WTC11 (cell line): ENCODE results near the gene RETREG2. TPM values are rescaled to one million over a fixed set of nuclear protein-coding genes. Genes with fewer than 3 reads are reported as not detected.
"Not testable (repeated sequence)": the region's sequence is repeated elsewhere in the genome, so short reads cannot be mapped to it uniquely, and the experiment has no call there.

ENCODE experiments used
- ATAC-seq: fragments of 200-7000 bp; cut with Tn5 transposase; 2 replicates; pipeline ENCODE4 v1.10.0; 2021; ENCODE audit warnings: mild to moderate bottlenecking, moderate library complexity
- CTCF ChIA-PET: fragments of 300-600 bp; sonication (Branson Sonifier 250); formaldehyde crosslinking; loops from one replicate; lab custom pipeline; 2021; ENCODE audit warnings: antibody characterized with exemption; lab: Charles Lee
- POLR2A ChIA-PET: fragments of 350-600 bp; sonication (Branson Sonifier 250); formaldehyde crosslinking; loops from one replicate; lab custom pipeline; 2021; ENCODE audit warnings: antibody characterized with exemption; lab: Charles Lee
- DNase-seq: peaks from one replicate; pipeline ENCODE4 v3.0.0; 2021; ENCODE audit warnings: low spot score
- H3K27ac Mint-ChIP-seq: 2 replicates; pipeline ENCODE4 v1.8.0; 2021; ENCODE audit warnings: mixed read lengths
- H3K27me3 Mint-ChIP-seq: 2 replicates; pipeline ENCODE4 v1.8.0; 2021; ENCODE audit warnings: low read depth, mild to moderate bottlenecking, moderate library complexity, mixed read lengths
- H3K36me3 Mint-ChIP-seq: 2 replicates; pipeline ENCODE4 v1.8.0; 2021; ENCODE audit warnings: mixed read lengths
- H3K4me1 Mint-ChIP-seq: 2 replicates; pipeline ENCODE4 v1.8.0; 2022; ENCODE audit warnings: mixed read lengths
- H3K4me3 Mint-ChIP-seq: 2 replicates; pipeline ENCODE4 v1.8.0; 2021; ENCODE audit warnings: mild to moderate bottlenecking, moderate library complexity, mixed read lengths
- H3K9me3 Mint-ChIP-seq: 2 replicates; pipeline ENCODE4 v1.8.0; 2021; ENCODE audit warnings: mixed read lengths
- ATF3 ChIP-seq: sonication (generic); formaldehyde crosslinking; conservative IDR thresholded peaks from 2 replicates; pipeline ENCODE4 v1.8.1; 2022; ENCODE audit warnings: mild to moderate bottlenecking, missing genetic modification reagents
- CBFB ChIP-seq: sonication (generic); formaldehyde crosslinking; IDR thresholded peaks from 2 replicates; pipeline ENCODE4 v1.8.1; 2022; ENCODE audit warnings: mild to moderate bottlenecking, low read depth, missing genetic modification reagents
- E2F1 ChIP-seq: sonication (generic); formaldehyde crosslinking; IDR thresholded peaks from 2 replicates; pipeline ENCODE4 v1.8.0; 2022; ENCODE audit warnings: mild to moderate bottlenecking, missing genetic modification reagents
- ELF4 ChIP-seq: sonication (generic); formaldehyde crosslinking; IDR thresholded peaks from 2 replicates; pipeline ENCODE4 v1.8.1; 2022; ENCODE audit warnings: low read depth, mild to moderate bottlenecking, moderate library complexity, missing genetic modification reagents
- GABPB1 ChIP-seq: sonication (generic); formaldehyde crosslinking; IDR thresholded peaks from 2 replicates; pipeline ENCODE4 v1.8.1; 2023; ENCODE audit warnings: mild to moderate bottlenecking, missing genetic modification reagents
- IRF1 ChIP-seq: sonication (generic); formaldehyde crosslinking; IDR thresholded peaks from 2 replicates; pipeline ENCODE4 v1.8.0; 2023; ENCODE audit warnings: missing genetic modification reagents
- JAZF1 ChIP-seq: fragments of 250-450 bp; sonication (Bioruptor Pico); IDR thresholded peaks from 2 replicates; pipeline ENCODE4 v1.9.0; 2021; ENCODE audit warnings: moderate library complexity, mild to moderate bottlenecking, inconsistent platforms
- MAX ChIP-seq: sonication (generic); formaldehyde crosslinking; IDR thresholded peaks from 2 replicates; pipeline ENCODE4 v1.8.0; 2022; ENCODE audit warnings: mild to moderate bottlenecking, missing genetic modification reagents
- NFE2L1 ChIP-seq: sonication (generic); formaldehyde crosslinking; IDR thresholded peaks from 2 replicates; pipeline ENCODE4 v1.8.1; 2023; ENCODE audit warnings: missing genetic modification reagents
- NR1H2 ChIP-seq: sonication (generic); formaldehyde crosslinking; IDR thresholded peaks from 2 replicates; pipeline ENCODE4 v1.9.0; 2021; ENCODE audit warnings: mild to moderate bottlenecking, moderate library complexity, missing genetic modification reagents
- NR3C1 ChIP-seq: sonication (generic); formaldehyde crosslinking; conservative IDR thresholded peaks from 2 replicates; pipeline ENCODE4 v1.8.1; 2023; ENCODE audit warnings: low read depth, mild to moderate bottlenecking, missing genetic modification reagents
- SMAD3 ChIP-seq: sonication (generic); formaldehyde crosslinking; IDR thresholded peaks from 2 replicates; pipeline ENCODE4 v1.8.0; 2022; ENCODE audit warnings: missing genetic modification reagents, mild to moderate bottlenecking, borderline replicate concordance
- SMAD4 ChIP-seq: sonication (generic); formaldehyde crosslinking; IDR thresholded peaks from 2 replicates; pipeline ENCODE4 v1.8.0; 2022; ENCODE audit warnings: mild to moderate bottlenecking, missing genetic modification reagents
- ZMAT4 ChIP-seq: fragments of 250-450 bp; sonication (Bioruptor Pico); IDR thresholded peaks from 2 replicates; pipeline ENCODE4 v1.9.0; 2021; ENCODE audit warnings: mild to moderate bottlenecking
- ZNF219 ChIP-seq: sonication (generic); formaldehyde crosslinking; IDR thresholded peaks from 2 replicates; pipeline ENCODE4 v1.8.0; 2023; ENCODE audit warnings: missing genetic modification reagents, mild to moderate bottlenecking, borderline replicate concordance
- total RNA-seq: library from RNA; stranded (reverse); gene quantifications from 3 replicates; pipeline ENCODE4 v1.2.3, GENCODE V29; 2021
- TF ChIP-seq, protein P1 (sequence below): sonication (generic); formaldehyde crosslinking; IDR thresholded peaks from 2 replicates; pipeline ENCODE4 v1.8.0; 2022; ENCODE audit warnings: mild to moderate bottlenecking, missing genetic modification reagents
- TF ChIP-seq, protein P2 (sequence below): fragments of 250-450 bp; sonication (Bioruptor Pico); IDR thresholded peaks from 2 replicates; pipeline ENCODE4 v1.9.0; 2021; ENCODE audit warnings: mild to moderate bottlenecking
- TF ChIP-seq, protein P3 (sequence below): fragments of 250-450 bp; sonication (Bioruptor Pico); IDR thresholded peaks from 2 replicates; pipeline ENCODE4 v1.8.0; 2021; ENCODE audit warnings: mild to moderate bottlenecking

Gene RETREG2
- total RNA-seq, 1 experiment from 2014 or later, result 60.2 TPM

DNA sequence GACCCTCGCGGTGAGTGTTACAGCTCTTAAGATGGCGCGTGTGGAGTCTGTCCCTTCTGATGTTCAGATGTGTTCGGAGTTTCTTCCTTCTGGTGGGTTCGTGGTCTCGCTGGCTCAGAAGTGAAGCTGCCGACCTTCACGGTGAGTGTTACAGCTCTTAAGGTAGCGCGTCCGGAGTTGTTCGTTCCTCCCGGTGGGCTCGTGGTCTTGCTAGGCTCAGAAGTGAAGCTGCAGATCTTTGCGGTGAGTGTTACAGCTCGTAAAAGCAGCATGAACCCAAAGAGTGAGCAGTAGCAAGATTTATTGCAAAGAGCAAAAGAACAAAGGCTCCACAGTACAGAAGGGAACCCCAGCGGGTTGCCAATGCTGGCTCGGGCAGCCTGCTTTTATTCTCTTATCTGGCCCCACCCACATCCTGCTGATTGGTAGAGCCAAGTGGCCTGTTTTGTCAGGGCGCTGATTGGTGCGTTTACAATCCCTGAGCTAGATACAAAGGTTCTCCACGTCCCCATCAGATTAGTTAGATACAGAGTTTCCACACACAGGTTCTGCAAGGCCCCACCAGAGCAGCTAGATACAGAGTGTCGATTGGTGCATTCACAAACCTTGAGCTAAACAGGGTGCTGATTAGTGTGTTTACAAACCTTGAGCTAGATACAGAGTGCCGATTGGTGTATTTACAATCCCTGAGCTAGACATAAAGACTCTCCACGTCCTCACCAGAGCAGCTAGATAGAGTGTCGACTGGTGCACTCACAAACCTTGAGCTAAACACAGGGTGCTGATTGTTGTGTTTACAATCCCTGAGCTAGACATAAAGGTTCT is 22.6 kb downstream of the RETREG2 start:
- peak overlapping the region; percentile 76; the same call in 1 of the 2 replicates for H3K27ac Mint-ChIP-seq
- peaks cover 14% of the 10 kb centered on the region for H3K9me3 Mint-ChIP-seq
- CTCF ChIA-PET, result interaction anchor here (1.6 to 2.0 kb wide), 2 partner anchors 94 to 220 kb away, joined by 3 to 6 read pairs; no protein-coding TSS in a partner anchor
- H3K36me3 Mint-ChIP-seq, POLR2A ChIA-PET, H3K4me3 Mint-ChIP-seq, DNase-seq, ATAC-seq, H3K4me1 Mint-ChIP-seq: not testable (repeated sequence)
- H3K27me3 Mint-ChIP-seq, result peaks cover 18% of the 10 kb centered on the region

- H3K4me3 Mint-ChIP-seq, H3K27ac Mint-ChIP-seq, ATAC-seq, H3K4me1 Mint-ChIP-seq, DNase-seq, H3K36me3 Mint-ChIP-seq, CTCF ChIA-PET, POLR2A ChIA-PET: not testable (repeated sequence)
- H3K9me3 Mint-ChIP-seq, result peaks cover 14% of the 10 kb centered on the region
- H3K27me3 Mint-ChIP-seq, result peaks cover 18% of the 10 kb centered on the region
Measured at GRCh38 chr2:219201331-219201730, 23.3 kb downstream of the RETREG2 start.

- H3K4me3 Mint-ChIP-seq, result peak overlapping the region; percentile 74; the same call in 1 of the 2 replicates
- H3K4me1 Mint-ChIP-seq, result peaks cover 6% of the 10 kb centered on the region
- H3K27me3 Mint-ChIP-seq, result peaks cover 15% of the 10 kb centered on the region
- H3K27ac Mint-ChIP-seq, result no peak overlapping the region
- no peak for TF ChIP-seq ZNF219 (CRISPR knock-in tag)
- TF ChIP-seq IRF1 (CRISPR knock-in tag), result no peak
- no peak for TF ChIP-seq GABPB1 (CRISPR knock-in tag)
- TF ChIP-seq NR3C1 (CRISPR knock-in tag), result no peak
- TF ChIP-seq ATF3 (CRISPR knock-in tag), result no peak
- no peak for TF ChIP-seq NR1H2 (CRISPR knock-in tag)
- TF ChIP-seq, protein P1, sequence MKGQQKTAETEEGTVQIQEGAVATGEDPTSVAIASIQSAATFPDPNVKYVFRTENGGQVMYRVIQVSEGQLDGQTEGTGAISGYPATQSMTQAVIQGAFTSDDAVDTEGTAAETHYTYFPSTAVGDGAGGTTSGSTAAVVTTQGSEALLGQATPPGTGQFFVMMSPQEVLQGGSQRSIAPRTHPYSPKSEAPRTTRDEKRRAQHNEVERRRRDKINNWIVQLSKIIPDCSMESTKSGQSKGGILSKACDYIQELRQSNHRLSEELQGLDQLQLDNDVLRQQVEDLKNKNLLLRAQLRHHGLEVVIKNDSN, result no peak
- no peak for TF ChIP-seq NFE2L1
- ATAC-seq (no peak), DNase-seq (no peak)
- peaks cover 14% of the 10 kb centered on the region for H3K9me3 Mint-ChIP-seq
- CTCF ChIA-PET, result interaction anchor here (0.7 to 0.8 kb wide), 2 partner anchors 273 to 675 kb away, joined by 3 read pairs; no protein-coding TSS in a partner anchor
- POLR2A ChIA-PET, result interaction anchor here (0.7 kb wide), 1 partner anchor 494 kb away, joined by 3 read pairs; no protein-coding TSS in a partner anchor
- peaks cover 12% of the 10 kb centered on the region for H3K36me3 Mint-ChIP-seq
Measured at GRCh38 chr2:219204425-219205164, 26.5 kb downstream of the RETREG2 start.

DNA sequence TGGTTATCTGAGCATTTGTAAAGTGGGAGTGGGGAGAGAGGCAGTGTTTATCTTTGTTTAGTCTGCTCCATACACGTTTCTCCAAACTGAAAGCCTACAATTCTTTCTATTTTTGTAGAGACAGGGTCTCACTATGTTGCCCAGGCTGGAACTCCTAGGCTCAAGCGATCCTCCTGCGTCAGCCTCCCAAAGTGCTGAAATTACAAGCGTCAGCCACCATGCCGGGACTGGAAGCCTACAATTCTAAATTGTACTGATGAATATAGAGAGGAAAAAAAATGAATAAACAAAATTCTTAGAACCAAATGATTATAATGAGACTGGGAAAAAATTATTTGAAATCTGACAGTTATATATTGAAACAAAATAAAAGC is 27.1 kb downstream of the RETREG2 start:
- POLR2A ChIA-PET, result interaction anchor here (0.7 kb wide), 1 partner anchor 495 kb away, joined by 3 read pairs; no protein-coding TSS in a partner anchor
- Mint-ChIP-seq H3K27me3 (peaks cover 15% of the 10 kb centered on the region), H3K9me3 (peaks cover 14% of the 10 kb centered on the region), H3K4me1 (peaks cover 6% of the 10 kb centered on the region), H3K27ac (no peak overlapping the region), H3K36me3 (peaks cover 17% of the 10 kb centered on the region), H3K4me3 (peak overlapping the region; percentile 74)
- no peak for TF ChIP-seq NR3C1 (CRISPR knock-in tag)
- TF ChIP-seq JAZF1 (CRISPR knock-in tag), result no peak
- no peak for TF ChIP-seq MAX (CRISPR knock-in tag)
- TF ChIP-seq, protein P2, sequence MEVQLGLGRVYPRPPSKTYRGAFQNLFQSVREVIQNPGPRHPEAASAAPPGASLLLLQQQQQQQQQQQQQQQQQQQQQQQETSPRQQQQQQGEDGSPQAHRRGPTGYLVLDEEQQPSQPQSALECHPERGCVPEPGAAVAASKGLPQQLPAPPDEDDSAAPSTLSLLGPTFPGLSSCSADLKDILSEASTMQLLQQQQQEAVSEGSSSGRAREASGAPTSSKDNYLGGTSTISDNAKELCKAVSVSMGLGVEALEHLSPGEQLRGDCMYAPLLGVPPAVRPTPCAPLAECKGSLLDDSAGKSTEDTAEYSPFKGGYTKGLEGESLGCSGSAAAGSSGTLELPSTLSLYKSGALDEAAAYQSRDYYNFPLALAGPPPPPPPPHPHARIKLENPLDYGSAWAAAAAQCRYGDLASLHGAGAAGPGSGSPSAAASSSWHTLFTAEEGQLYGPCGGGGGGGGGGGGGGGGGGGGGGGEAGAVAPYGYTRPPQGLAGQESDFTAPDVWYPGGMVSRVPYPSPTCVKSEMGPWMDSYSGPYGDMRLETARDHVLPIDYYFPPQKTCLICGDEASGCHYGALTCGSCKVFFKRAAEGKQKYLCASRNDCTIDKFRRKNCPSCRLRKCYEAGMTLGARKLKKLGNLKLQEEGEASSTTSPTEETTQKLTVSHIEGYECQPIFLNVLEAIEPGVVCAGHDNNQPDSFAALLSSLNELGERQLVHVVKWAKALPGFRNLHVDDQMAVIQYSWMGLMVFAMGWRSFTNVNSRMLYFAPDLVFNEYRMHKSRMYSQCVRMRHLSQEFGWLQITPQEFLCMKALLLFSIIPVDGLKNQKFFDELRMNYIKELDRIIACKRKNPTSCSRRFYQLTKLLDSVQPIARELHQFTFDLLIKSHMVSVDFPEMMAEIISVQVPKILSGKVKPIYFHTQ (CRISPR knock-in tag), result no peak
- TF ChIP-seq ZMAT4 (CRISPR knock-in tag), result no peak
- no peak for TF ChIP-seq ELF4 (CRISPR knock-in tag)
- TF ChIP-seq SMAD4 (CRISPR knock-in tag), result no peak
- no peak for TF ChIP-seq ZNF219 (CRISPR knock-in tag)
- TF ChIP-seq SMAD3 (CRISPR knock-in tag), result no peak
- no peak for TF ChIP-seq CBFB (CRISPR knock-in tag)
- TF ChIP-seq, protein P3, sequence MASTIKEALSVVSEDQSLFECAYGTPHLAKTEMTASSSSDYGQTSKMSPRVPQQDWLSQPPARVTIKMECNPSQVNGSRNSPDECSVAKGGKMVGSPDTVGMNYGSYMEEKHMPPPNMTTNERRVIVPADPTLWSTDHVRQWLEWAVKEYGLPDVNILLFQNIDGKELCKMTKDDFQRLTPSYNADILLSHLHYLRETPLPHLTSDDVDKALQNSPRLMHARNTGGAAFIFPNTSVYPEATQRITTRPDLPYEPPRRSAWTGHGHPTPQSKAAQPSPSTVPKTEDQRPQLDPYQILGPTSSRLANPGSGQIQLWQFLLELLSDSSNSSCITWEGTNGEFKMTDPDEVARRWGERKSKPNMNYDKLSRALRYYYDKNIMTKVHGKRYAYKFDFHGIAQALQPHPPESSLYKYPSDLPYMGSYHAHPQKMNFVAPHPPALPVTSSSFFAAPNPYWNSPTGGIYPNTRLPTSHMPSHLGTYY, result no peak
- no peak for TF ChIP-seq E2F1 (CRISPR knock-in tag)
- CTCF ChIA-PET, result interaction anchor here (0.7 to 1.1 kb wide), 2 partner anchors 273 to 325 kb away, joined by 3 read pairs; no protein-coding TSS in a partner anchor
- no peak for ATAC-seq
- no peak for DNase-seq
